Neural cell (in vitro differentiated cells): ENCODE measurements around the gene SNX22.

ENCODE experiments used
- EZH2 ChIP-seq: fragments of 200-600, 300-800 bp; shearing (Covaris generic), sonication (generic); IDR thresholded peaks from 2 replicates; pipeline ENCODE4 v1.6.1; 2014; ENCODE audit warnings: antibody characterized with exemption, low read length, borderline replicate concordance, mild to moderate bottlenecking; ENCODE audit not compliant: insufficient read depth, poor library complexity, severe bottlenecking
- POLR2AphosphoS5 ChIP-seq: IDR thresholded peaks from 2 replicates; pipeline ENCODE4 v1.6.1; 2012
- RAD21 ChIP-seq: fragments of 450-650 bp; conservative IDR thresholded peaks from 2 replicates; pipeline ENCODE4 v1.6.1; 2014; ENCODE audit warnings: antibody characterized with exemption, mild to moderate bottlenecking, moderate library complexity
- REST ChIP-seq: IDR thresholded peaks from 2 replicates; pipeline ENCODE4 v1.6.1; 2012; ENCODE audit warnings: borderline replicate concordance
- SMC3 ChIP-seq: fragments of 450-650 bp; conservative IDR thresholded peaks from 2 replicates; pipeline ENCODE4 v1.6.1; 2014; ENCODE audit warnings: antibody characterized with exemption, mild to moderate bottlenecking, moderate library complexity; ENCODE audit not compliant: poor library complexity
- TAF1 ChIP-seq: IDR thresholded peaks from 2 replicates; pipeline ENCODE4 v1.6.1; 2012; ENCODE audit warnings: low read depth
- TF ChIP-seq, protein P1 (sequence below): fragments of 450-650 bp; IDR thresholded peaks from 2 replicates; pipeline ENCODE4 v1.5.1; 2014; ENCODE audit warnings: antibody characterized with exemption, mild to moderate bottlenecking, moderate library complexity; ENCODE audit not compliant: poor library complexity, severe bottlenecking

DNA sequence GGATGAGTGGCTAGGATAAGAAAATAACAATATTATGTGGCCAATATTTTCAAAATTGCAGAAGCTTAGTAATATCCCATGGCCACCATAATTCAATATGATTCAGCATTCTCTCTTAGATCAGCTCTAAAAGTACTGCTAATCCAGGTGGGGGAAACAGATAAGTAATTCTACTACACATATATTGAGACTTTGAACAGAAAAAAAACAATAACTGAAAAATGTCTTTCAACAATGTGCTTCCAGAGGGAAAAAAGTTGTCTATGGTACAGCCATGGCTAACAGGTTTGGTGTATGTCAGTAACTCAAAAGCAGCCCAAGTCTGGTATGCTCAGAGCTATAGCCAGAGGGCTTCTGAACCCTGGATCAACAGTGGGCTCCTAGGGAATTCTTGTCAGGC is 53.7 kb downstream of the SNX22 start:
- TF ChIP-seq POLR2AphosphoS5, result no peak
- TF ChIP-seq, protein P1, sequence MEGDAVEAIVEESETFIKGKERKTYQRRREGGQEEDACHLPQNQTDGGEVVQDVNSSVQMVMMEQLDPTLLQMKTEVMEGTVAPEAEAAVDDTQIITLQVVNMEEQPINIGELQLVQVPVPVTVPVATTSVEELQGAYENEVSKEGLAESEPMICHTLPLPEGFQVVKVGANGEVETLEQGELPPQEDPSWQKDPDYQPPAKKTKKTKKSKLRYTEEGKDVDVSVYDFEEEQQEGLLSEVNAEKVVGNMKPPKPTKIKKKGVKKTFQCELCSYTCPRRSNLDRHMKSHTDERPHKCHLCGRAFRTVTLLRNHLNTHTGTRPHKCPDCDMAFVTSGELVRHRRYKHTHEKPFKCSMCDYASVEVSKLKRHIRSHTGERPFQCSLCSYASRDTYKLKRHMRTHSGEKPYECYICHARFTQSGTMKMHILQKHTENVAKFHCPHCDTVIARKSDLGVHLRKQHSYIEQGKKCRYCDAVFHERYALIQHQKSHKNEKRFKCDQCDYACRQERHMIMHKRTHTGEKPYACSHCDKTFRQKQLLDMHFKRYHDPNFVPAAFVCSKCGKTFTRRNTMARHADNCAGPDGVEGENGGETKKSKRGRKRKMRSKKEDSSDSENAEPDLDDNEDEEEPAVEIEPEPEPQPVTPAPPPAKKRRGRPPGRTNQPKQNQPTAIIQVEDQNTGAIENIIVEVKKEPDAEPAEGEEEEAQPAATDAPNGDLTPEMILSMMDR, result no peak
- no peak for TF ChIP-seq RAD21
- TF ChIP-seq TAF1, result no peak
- TF ChIP-seq EZH2, result no peak
- no peak for TF ChIP-seq SMC3
- no peak for TF ChIP-seq REST
